H1 (cell line): ENCODE results near the gene TMEM38A. TPM values are rescaled to one million over a fixed set of nuclear protein-coding genes. Genes with fewer than 3 reads are reported as not detected.

Source experiments
- BACH1 ChIP-seq: IDR thresholded peaks from 2 replicates; pipeline ENCODE4 v1.6.1; 2012; ENCODE audit warnings: low read length, improper control_type of control experiment
- polyA plus RNA-seq, 7 experiments: library from polyadenylated mRNA; depleted of rRNA in 3 of 7; stranded (reverse) in 5 of 7; unstranded in 2 of 7; fragments of >200 nt in 5 of 7; fragments of 200-250 nt in 2 of 7; gene quantifications; 1 replicate in 5 of 7; 2 replicates in 1 of 7; 4 replicates in 1 of 7; pipeline versions ENCODE4 v1.2.1 to v1.2.3, GENCODE V29; 2011 to 2013; ENCODE audit warnings: missing spikeins in 2 of 7, mixed read lengths in 2 of 7
- total RNA-seq: library from RNA; stranded (reverse); fragmentation: NEBNext Ultra II Directional; extraction: Animal tissue kit (Norgen Biotek cat#: 25700); gene quantifications from 2 replicates; pipeline ENCODE4 v1.2.1, GENCODE V29; 2021

TMEM38A gene
- total and polyA plus RNA-seq, 2 of the 8 experiments (the other 6 are each of a cell fraction or from before 2014, with no cell fraction given), result 8.9 to 9.2 TPM

DNA sequence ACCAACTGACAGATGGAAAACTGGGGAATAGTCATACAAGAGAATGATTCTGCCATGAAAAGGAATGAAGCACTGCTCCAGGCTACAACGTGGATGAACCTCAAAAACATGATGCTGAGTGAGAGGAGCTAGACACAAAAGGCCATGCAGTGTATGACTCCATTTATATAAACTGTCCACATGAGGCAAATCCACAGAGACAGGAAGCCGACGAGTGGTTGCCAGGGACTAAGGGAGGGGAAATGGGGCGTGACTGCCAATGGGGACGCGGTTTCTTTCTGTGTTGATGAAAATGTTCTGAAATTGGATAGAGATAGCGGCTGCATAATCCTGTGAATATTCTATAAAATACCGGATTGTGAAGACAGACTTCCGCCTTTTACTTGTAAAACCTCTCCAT is 11.2 kb upstream of the TMEM38A start (continued):
- no peak for TF ChIP-seq BACH1
